Stimulated activated CD4-positive, alpha-beta T cell treated with anti-CD3 and anti-CD28 coated beads, TNF-alpha, amount 100 ng/mL, for 24 hours (primary cell): ENCODE results near the gene RANBP1.

Experiments
- DNase-seq, 3 experiments: peaks; one replicate each; pipeline ENCODE4 v3.0.0-alpha.2; 2020; ENCODE audit warnings: low read depth in 3 of 3

Gene RANBP1

GRCh38 chr22:20136603-20136873, 20.6 kb downstream of the RANBP1 start:
- DNase-seq = no peak

DNA sequence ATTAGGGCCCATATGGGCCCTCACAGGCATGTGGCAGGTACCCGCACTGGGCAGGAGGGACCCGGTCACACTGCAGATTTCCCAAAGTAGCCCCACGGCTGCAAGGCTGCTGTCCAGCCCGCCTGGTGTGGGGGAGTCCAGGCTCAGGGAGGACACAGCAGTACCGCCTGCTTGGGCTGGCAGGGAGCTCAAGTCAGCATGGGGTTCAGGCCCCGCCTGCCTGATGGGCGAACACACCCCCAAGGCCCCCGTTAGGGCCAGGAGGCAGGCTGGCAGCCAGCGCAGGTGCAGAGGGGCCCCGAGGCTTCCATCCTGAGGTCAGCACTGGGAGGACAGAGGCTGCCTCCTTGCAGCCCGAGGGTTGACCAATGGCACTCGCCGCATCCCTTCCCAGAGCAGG, 21.2 kb downstream of the RANBP1 start:
- no peak for DNase-seq

- DNase-seq = no peak
Measured at GRCh38 chr22:20137671-20138416, 21.9 kb downstream of the RANBP1 start.

DNA sequence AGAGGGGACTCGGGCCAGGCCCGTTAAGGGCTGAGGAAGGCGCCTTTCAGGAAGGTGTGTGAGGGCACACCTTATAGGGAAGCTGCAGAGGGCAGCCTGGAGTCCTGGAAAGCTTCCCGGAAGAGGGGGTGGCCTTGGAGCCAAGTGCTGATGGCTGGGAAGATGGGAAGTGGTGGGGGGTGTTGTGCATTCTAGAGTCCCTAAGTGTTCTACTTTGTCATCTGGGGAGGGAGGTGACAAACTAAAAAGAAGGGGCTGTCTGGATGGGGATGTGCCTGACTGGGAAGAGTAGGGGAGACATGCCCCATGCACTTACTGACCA, 22.5 kb downstream of the RANBP1 start:
- DNase-seq = no peak

GRCh38 chr22:20138868-20139267, 23.0 kb downstream of the RANBP1 start:
- DNase-seq = no peak

GRCh38 chr22:20139391-20140106, 23.6 kb downstream of the RANBP1 start:
- no peak for DNase-seq

DNA sequence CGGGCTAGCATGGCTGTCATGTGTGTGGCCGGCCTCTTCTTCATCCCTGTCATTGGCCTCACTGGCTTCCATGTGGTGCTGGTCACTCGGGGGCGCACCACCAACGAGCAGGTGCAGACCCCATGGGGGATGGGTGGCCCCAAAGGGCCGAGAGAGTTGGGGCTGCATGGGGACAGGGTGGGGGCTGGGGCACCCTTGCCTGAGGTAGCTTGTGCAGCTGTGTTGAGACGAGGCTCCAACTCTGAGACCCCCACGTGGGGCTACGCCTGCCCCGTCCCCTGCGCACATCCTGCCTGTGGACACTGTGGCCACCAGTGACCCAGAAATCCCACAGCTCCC, 24.2 kb downstream of the RANBP1 start:
- no peak for DNase-seq

DNA sequence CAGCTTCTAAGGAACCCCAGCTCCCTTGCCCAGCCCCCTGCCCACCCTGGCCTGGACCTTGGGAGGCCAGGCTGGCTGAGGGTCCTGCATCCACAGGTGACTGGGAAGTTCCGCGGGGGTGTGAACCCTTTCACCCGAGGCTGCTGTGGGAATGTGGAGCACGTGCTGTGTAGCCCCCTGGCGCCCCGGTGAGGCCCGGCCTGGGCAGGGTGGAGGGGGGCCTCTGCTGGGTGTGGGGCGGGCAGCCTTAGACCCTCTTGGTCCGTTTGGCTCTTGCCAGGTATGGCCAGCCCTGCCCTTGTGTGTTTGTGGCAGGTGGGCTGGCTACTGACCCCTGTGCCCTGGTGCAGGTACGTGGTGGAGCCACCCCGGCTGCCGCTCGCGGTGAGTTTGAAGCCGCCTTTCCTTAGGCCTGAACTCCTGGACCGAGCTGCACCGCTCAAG, 24.6 kb downstream of the RANBP1 start:
- no peak for DNase-seq

DNA sequence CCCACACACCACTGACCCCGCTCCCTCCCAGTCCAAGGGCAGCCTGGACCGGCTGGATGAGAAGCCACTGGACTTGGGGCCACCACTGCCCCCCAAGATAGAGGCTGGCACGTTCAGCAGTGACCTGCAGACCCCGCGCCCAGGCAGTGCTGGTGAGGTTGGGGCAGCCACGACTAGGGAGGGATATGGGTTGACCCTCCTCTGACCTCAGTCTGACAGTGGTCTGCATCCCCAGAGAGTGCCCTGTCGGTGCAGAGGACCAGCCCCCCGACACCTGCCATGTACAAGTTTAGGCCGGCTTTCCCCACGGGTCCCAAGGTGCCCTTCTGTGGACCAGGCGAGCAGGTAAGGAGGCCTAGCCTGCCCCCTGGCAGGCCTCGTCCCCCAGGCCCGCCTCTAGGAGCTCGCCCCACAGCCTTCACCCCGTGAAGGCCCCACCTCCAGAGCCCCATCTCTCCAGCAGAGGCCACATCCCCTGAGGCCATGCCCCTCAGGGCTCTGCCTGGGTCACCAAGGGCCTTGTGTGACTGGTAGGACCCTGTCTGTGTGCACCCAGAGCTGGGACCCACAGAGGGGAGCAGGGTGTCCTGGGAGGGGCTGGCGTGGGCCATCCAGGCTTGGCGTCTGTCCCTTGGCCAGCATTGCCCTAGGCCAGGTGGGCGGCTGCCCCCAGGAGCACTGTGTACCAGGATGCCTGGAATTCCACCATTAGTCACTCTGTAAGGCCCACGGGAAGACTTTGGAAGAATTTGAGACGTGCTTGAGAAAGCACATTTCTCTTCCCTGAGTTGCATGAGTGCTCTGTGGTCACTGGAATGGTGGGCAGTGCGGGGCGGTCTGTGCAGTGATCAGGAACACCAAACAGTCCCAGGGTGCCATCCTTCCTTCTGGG, 25.5 kb downstream of the RANBP1 start:
- DNase-seq = no peak

- no peak for DNase-seq
Measured at GRCh38 chr22:20142711-20143621, 27.1 kb downstream of the RANBP1 start.

DNA sequence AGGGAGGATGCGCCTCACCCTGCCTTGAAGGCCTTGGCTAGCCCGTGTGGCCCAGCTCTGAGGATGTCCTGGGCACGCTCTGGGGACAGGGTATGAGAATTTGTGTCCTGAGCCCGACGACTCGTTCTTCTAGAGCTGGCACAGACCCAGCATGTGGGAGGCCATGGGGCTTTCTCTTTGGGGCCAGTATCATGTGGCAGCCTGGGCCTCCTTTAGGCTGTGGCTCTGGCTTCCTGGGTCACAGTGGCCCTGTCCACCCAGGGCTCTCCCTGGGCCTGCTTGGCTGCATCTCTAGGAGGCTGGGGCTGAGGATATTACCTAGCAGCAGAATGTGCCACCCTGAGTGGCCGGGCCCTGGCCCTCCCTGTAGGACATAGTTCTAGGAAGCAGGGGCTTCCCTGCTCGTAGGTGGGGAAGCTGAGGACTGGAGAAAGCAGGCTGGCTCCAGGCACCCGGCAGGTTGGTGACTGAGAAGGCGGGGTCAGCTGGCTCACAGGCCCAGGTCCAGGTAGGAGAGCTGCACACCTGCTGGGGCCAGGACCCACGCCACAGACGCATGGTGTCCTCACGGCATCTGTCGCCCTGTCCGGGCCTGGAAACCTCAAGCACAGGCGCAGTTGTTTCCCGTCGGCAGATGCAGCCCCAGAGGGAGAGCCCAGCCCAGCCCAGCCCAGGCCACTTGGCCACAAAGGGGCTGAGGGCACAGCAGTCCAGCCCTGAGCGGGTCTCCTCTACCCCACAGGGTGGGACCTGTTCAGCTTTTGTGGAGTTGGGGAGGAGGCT, 28.2 kb downstream of the RANBP1 start:
- DNase-seq = no peak

- no peak for DNase-seq
Measured at GRCh38 chr22:20145206-20145831, 29.4 kb downstream of the RANBP1 start.

DNA sequence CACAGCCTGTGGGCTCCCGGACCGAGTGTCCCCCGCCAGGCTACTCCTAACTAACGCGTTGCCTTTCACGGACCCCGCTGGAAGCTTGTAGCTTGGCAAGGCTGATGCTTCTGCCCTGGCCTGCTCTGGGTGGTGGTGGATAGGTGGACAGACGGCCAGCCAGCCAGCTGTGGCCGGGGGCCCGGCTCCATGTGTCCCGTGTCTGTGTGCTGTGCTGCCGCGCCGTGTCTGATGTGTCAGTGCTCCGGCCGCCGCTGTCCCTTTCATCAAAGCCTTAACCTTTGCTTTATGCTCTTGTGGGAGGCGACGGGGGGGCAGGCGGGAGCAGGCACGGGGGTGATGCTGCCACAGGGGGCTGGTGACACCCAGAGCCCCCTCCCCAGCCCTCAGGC, 29.9 kb downstream of the RANBP1 start:
- DNase-seq = no peak

- no peak for DNase-seq
Measured at GRCh38 chr22:20146777-20147176, 30.9 kb downstream of the RANBP1 start.

DNA sequence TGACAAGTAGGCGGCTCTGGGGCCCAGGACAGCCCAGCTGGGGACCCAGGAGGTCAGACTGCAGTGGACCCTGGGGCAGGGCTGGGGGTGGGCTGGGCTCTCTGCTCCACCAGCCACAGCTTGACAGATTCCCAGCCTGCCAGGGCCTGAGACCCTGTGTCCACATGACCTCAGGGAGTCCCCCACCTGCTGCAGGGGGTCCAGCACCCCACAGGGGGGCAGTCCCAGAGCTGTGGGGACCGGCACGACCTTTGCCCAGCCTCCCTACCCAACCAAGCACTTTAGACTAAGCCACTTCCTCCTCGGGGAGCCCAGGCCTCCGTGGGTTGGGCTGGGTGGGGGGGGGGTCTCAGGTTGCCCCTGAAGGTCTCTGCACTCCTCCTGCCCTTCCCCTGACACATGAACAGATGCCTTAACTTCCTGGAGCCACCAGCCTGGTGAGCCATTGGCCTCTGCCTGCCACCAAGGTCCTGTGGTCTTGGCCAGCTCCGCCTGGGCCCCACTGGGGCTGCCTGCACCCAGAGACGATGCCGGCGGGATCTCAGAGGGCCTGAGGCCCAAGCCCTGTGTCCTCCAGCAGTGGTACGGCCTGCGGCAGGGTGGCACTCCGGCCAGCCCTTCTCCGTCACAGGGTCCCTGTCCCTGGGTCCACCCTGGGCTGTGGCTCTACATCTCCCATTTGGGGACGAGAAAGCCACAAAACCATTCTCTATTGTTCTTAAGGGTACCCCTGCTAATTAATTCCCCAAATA, 31.5 kb downstream of the RANBP1 start:
- DNase-seq = no peak

DNA sequence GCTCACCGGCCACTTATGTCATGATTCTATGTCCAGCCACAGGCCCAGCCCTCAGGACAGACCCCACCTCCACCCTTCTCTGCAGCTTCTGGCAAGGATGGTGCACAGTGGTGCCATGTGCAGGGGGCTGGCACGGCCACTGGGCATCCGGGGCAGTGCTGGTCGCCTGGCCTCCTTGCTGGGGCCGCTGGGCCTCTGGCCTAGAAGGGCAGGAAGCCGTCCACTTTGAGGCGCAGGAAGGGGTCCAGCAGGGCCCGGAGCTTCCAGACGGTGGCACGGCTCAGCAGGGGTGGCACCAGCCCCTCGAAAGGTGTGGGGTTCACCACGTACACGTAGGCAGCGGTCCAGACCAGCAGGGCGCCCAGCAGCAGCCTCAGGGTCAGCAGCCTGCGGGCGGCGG, 32.5 kb downstream of the RANBP1 start:
- no peak for DNase-seq

- no peak for DNase-seq
Measured at GRCh38 chr22:20149257-20150250, 33.6 kb downstream of the RANBP1 start.

- no peak for DNase-seq
Measured at GRCh38 chr22:20150381-20151275, 34.7 kb downstream of the RANBP1 start, which contains the start of gene CCDC188. Gene CCDC188, minus strand, starts transcription at chr22:20151055. Its CDS starts 69 bp downstream, at chr22:20150986.
